ENCODE measurements around the gene STX5. TPM values are rescaled to one million over a fixed set of nuclear protein-coding genes. Genes with fewer than 3 reads are reported as not detected.
A peak's percentile ranks its signal among the peaks of the same experiment; 100 is the strongest.

STX5 gene
- total RNA-seq, 4 donors from 2014 or later = 16.2 to 26.0 (median 24.9) TPM

DNA sequence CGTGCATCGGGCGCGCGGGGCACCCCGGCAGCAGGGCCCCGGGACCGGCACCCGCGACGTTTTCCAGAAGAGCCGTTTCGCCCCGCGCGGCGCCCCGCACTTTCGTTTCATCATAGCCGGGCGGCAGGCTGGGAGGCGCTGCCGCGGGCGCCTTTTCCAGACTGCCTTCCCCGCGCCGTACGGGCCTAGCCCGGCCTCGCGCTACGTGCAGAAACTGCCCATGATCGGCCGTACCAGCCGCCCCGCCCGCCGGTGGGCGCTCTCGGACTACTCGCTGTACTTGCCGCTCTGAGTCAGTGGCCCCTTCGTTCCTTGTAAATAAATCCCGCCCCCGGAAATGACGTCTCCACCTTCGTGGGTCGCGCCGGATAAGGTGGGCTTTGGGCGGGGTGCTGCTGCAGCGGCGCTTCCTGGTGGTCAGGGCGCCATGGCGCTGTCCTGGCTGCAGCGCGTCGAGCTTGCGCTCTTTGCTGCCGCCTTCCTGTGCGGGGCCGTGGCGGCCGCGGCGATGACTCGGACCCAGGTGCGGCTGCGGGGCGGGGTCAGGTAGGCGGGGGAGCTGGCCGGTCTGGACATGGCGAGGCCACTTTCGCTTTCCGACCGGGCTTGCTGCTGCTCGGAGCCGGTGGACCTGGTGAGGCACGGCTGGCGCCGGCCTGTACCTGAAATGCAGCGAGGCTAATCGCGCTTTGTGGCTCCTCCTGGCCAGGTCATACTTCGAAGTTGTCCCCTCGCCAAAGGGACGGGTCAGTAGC, 44.7 kb downstream of the STX5 start, which contains the start of gene TMEM179B:
TSS of gene TMEM179B (plus strand) at position 398 of the 755 bp plus-strand sequence. CDS start at position 428, 30 bp downstream.
- Histone ChIP-seq H3K9me3 (no peaks in the 10 kb centered on the region), H3K4me3 (peak within 1 kb of the TSS; percentile 84 to 97 (median 93)), H3K36me3 (peaks cover 0 to 31% of the 10 kb centered on the region in 2 donors), H3K4me1 (peaks cover 35 to 39% of the 10 kb centered on the region in 2 donors), H3K27me3 (no peaks in the 10 kb centered on the region), H3K27ac (peak within 1 kb of the TSS; percentile 85 to 99 (median 93))
- peak; percentile 90 to 94 for ATAC-seq
- TF ChIP-seq, protein P1, sequence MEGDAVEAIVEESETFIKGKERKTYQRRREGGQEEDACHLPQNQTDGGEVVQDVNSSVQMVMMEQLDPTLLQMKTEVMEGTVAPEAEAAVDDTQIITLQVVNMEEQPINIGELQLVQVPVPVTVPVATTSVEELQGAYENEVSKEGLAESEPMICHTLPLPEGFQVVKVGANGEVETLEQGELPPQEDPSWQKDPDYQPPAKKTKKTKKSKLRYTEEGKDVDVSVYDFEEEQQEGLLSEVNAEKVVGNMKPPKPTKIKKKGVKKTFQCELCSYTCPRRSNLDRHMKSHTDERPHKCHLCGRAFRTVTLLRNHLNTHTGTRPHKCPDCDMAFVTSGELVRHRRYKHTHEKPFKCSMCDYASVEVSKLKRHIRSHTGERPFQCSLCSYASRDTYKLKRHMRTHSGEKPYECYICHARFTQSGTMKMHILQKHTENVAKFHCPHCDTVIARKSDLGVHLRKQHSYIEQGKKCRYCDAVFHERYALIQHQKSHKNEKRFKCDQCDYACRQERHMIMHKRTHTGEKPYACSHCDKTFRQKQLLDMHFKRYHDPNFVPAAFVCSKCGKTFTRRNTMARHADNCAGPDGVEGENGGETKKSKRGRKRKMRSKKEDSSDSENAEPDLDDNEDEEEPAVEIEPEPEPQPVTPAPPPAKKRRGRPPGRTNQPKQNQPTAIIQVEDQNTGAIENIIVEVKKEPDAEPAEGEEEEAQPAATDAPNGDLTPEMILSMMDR (IDR thresholded peaks at IDR 0.05 in 4 of 5, conservative IDR thresholded peaks at IDR 0.05 in 1 of 5) = peak in 3 of 5 experiments; percentile 2 to 54 (median 36)
- peak; percentile 96 to 97 for TF ChIP-seq POLR2A (IDR thresholded peaks at IDR 0.05)
- DNase-seq = peak; percentile 98 to 99
- intact Hi-C loops (cut with DNase I; ENCODE audit: low total_unique reads) (loop anchor here (1.0 to 10.0 kb wide), 5 partner anchors 18 to 142 kb away; partner anchors contain the start of genes GANAB, HNRNPUL2, NXF1 and SLC3A2), in situ Hi-C loops (cut with MboI; ENCODE audit: low sequenced_read_pairs in 4 of 4) (loop anchor here (5.0 to 10.0 kb wide), 2 partner anchors 75 to 78 kb away; no protein-coding TSS in a partner anchor)

DNA sequence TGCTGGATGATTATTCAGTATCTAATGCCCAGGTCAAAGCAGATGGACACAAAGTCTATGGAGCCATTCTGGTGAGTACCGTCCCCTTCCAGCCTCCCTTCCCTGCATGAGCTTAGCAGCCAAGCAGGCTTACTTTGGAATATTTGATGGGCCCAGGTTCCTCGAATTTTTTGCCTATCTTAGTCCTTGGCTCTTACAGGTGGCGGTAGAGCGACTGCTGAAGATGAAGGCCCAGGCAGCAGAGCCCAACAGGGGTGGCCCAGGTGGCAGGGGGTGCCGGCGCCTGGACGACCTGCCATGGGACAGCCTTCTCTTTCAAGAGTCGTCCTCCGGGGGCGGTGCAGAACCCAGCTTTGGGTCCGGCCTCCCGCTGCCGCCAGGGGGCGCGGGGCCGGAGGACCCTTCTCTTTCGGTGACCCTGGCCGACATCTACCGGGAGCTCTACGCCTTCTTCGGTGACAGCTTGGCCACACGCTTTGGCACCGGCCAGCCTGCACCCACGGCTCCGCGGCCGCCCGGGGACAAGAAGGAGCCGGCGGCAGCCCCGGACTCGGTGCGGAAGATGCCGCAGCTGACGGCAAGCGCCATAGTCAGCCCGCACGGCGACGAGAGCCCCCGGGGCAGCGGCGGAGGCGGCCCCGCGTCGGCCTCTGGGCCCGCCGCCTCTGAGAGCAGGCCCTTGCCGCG, 45.4 kb downstream of the STX5 start:
- TF ChIP-seq, protein P1 (IDR thresholded peaks at IDR 0.05 in 4 of 5, conservative IDR thresholded peaks at IDR 0.05 in 1 of 5) = peak; percentile 93 to 98 (median 97)
- no peak for TF ChIP-seq POLR2A (IDR thresholded peaks at IDR 0.05)
- in situ Hi-C loops (cut with MboI; ENCODE audit: low sequenced_read_pairs in 4 of 4) = loop anchor here (5.0 to 10.0 kb wide), 2 partner anchors 76 to 78 kb away; no protein-coding TSS in a partner anchor
- Histone ChIP-seq H3K27ac (peak overlapping the region; percentile 85 to 99 (median 93)), H3K9me3 (no peaks in the 10 kb centered on the region), H3K36me3 (peaks cover 0 to 34% of the 10 kb centered on the region in 2 donors), H3K27me3 (no peaks in the 10 kb centered on the region), H3K4me1 (peaks cover 33 to 36% of the 10 kb centered on the region in 2 donors), H3K4me3 (peak overlapping the region; percentile 84 to 97 (median 93))
- peak; percentile 74 to 90 for DNase-seq
- intact Hi-C loops (cut with DNase I; ENCODE audit: low total_unique reads) = loop anchor here (1.0 to 10.0 kb wide), 6 partner anchors 19 to 142 kb away; partner anchors contain the start of genes GANAB, HNRNPUL2, NXF1 and SLC3A2
- ATAC-seq = peak; percentile 85 to 88

DNA sequence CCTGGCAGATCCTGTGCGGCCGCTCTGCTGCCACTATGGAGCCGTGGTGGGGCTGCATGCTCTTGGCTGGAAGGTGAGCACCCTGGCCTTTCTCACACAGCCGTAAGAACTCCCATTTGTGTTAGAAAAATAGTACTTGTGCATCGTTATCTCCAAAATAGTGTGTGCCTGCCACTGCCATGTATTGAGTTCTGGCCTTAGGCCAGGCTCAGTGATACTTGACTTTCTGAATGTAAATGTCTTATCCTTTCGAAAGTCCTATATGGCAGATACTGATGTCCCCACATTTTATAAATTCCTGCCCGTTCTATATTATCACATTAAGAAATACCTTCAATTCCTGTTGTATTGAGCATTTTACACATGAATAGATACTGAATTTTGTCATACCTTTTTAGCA, 49.1 kb downstream of the STX5 start:
- Histone ChIP-seq H3K36me3 (peaks cover 0 to 41% of the 10 kb centered on the region in 2 donors), H3K27ac (no peak overlapping the region), H3K4me1 (peaks cover 10 to 11% of the 10 kb centered on the region in 2 donors), H3K9me3 (no peaks in the 10 kb centered on the region), H3K4me3 (no peak overlapping the region), H3K27me3 (no peaks in the 10 kb centered on the region)
- in situ Hi-C loops (cut with MboI; ENCODE audit: low sequenced_read_pairs in 4 of 4) (loop anchor here in 2 of 4 donors (10.0 kb wide), 1 partner anchor 82 kb away; no protein-coding TSS in a partner anchor), intact Hi-C loops (cut with DNase I; ENCODE audit: low total_unique reads) (loop anchor here (10.0 kb wide), 1 partner anchor 138 kb away; the partner anchor contains the start of gene GANAB)
- DNase-seq (no peak), ATAC-seq (no peak)
- TF ChIP-seq, protein P1 (IDR thresholded peaks at IDR 0.05 in 4 of 5, conservative IDR thresholded peaks at IDR 0.05 in 1 of 5) = no peak
- no peak for TF ChIP-seq POLR2A (IDR thresholded peaks at IDR 0.05)

DNA sequence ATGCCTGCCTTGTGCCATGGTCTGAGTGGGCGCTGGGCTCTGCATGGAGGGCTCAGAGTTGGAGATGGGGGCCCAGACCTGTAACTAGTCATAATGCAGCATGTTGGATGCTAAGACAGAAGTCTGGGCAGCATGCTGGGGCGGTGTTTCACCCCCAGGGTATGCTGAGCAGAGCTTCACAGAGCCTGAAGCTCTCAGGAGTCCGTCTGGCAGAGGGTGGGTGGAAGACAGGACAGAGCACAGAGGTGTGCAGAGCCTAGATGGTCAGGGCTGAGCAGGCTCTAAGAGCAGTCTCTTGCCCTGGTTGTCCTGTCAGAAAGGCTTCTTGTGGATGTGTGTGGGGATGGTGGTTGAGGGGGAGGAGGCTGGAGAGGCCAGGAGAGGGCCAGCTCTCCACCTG, 53.4 kb downstream of the STX5 start:
- ATAC-seq = no peak
- Histone ChIP-seq H3K27me3 (no peaks in the 10 kb centered on the region), H3K4me1 (no peaks in the 10 kb centered on the region), H3K4me3 (no peak overlapping the region), H3K9me3 (no peaks in the 10 kb centered on the region), H3K36me3 (peaks cover 0 to 56% of the 10 kb centered on the region in 2 donors), H3K27ac (no peak overlapping the region)
- in situ Hi-C loops (cut with MboI; ENCODE audit: low sequenced_read_pairs in 4 of 4) (no loop called here), intact Hi-C loops (cut with DNase I; ENCODE audit: low total_unique reads) (no loop called here)
- no peak for DNase-seq
- TF ChIP-seq POLR2A (IDR thresholded peaks at IDR 0.05) = no peak
- TF ChIP-seq, protein P1 (IDR thresholded peaks at IDR 0.05 in 4 of 5, conservative IDR thresholded peaks at IDR 0.05 in 1 of 5) = no peak
